Measurements from ENCODE around the gene BCR.

- TF ChIP-seq POLR2AphosphoS5 (IDR thresholded peaks at IDR 0.05) (no peak), POLR2A (IDR thresholded peaks at IDR 0.05) (no peak), CTCF (IDR thresholded peaks at IDR 0.05) (no peak), EP300 (IDR thresholded peaks at IDR 0.05; ENCODE audit: low read depth) (no peak)
Observed at GRCh38 chr22:23282986-23283385, 102.7 kb downstream of the BCR start.

All from transverse colon (tissue), 4 donors.